ENCODE results near the gene LSM5.

The LSM5 gene

GRCh38 chr7:32518534-32519140 lies 28.5 kb upstream of the LSM5 start:
- Histone ChIP-seq H3K27ac (ENCODE audit: low read length) (no peak overlapping the region), H3K4me3 (ENCODE audit: low read depth in 1 of 2, low read length in 2 of 2) (no peak overlapping the region), H3K4me1 (ENCODE audit: insufficient read depth, low read length) (no peaks in the 10 kb centered on the region), H3K27me3 (ENCODE audit: insufficient read depth, low read length, poor library complexity) (no peaks in the 10 kb centered on the region), H3K4me2 (ENCODE audit: insufficient read depth, low read length) (no peak overlapping the region), H3K79me2 (ENCODE audit: insufficient read depth, low read length) (peaks cover 57% of the 10 kb centered on the region), H3K9ac (ENCODE audit: low read depth, low read length) (no peak overlapping the region), H4K20me1 (ENCODE audit: insufficient read depth, low read length) (no peaks in the 10 kb centered on the region), H3K9me3 (ENCODE audit: insufficient read depth, low read length, severe bottlenecking) (peaks cover 56% of the 10 kb centered on the region), H3K36me3 (ENCODE audit: insufficient read depth, low read length) (peaks cover 40% of the 10 kb centered on the region; the same call in 1 of the 2 replicates), H2AFZ (ENCODE audit: low read depth, low read length) (no peak overlapping the region)
- DNase-seq, result no peak
- ATAC-seq (ENCODE audit: insufficient read depth, low read depth), result no peak
- TF ChIP-seq EZH2 (IDR thresholded peaks at IDR 0.05; ENCODE audit: borderline replicate concordance, low read depth, low read length, severe bottlenecking), result no peak
- no peak for TF ChIP-seq CTCF (IDR thresholded peaks at IDR 0.05; ENCODE audit: borderline replicate concordance, extremely low read depth, low read length, poor library complexity, severe bottlenecking)

GRCh38 chr7:32516551-32517100 lies 26.4 kb upstream of the LSM5 start:
- ATAC-seq (ENCODE audit: insufficient read depth, low read depth), result no peak
- no peaks in the 10 kb centered on the region for H3K4me1 ChIP-seq (ENCODE audit: insufficient read depth, low read length)

GRCh38 chr7:32515890-32516550 lies 25.8 kb upstream of the LSM5 start:
- Histone ChIP-seq H3K9ac (ENCODE audit: low read depth, low read length) (no peak overlapping the region), H4K20me1 (ENCODE audit: insufficient read depth, low read length) (no peaks in the 10 kb centered on the region), H3K79me2 (ENCODE audit: insufficient read depth, low read length) (peaks cover 59% of the 10 kb centered on the region), H3K4me2 (ENCODE audit: insufficient read depth, low read length) (no peak overlapping the region), H2AFZ (ENCODE audit: low read depth, low read length) (no peak overlapping the region), H3K4me3 (ENCODE audit: low read depth in 1 of 2, low read length in 2 of 2) (no peak overlapping the region), H3K9me3 (ENCODE audit: insufficient read depth, low read length, severe bottlenecking) (peaks cover 52% of the 10 kb centered on the region), H3K36me3 (ENCODE audit: insufficient read depth, low read length) (peaks cover 28% of the 10 kb centered on the region), H3K4me1 (ENCODE audit: insufficient read depth, low read length) (no peaks in the 10 kb centered on the region), H3K27ac (ENCODE audit: low read length) (no peak overlapping the region), H3K27me3 (ENCODE audit: insufficient read depth, low read length, poor library complexity) (no peaks in the 10 kb centered on the region)
- ATAC-seq (ENCODE audit: insufficient read depth, low read depth), result no peak
- no peak for DNase-seq
- no peak for TF ChIP-seq EZH2 (IDR thresholded peaks at IDR 0.05; ENCODE audit: borderline replicate concordance, low read depth, low read length, severe bottlenecking)

More at GRCh38 chr7:32516551-32517100, 26.4 kb upstream of the LSM5 start:
- TF ChIP-seq CTCF (IDR thresholded peaks at IDR 0.05; ENCODE audit: borderline replicate concordance, extremely low read depth, low read length, poor library complexity, severe bottlenecking) (no peak), EZH2 (IDR thresholded peaks at IDR 0.05; ENCODE audit: borderline replicate concordance, low read depth, low read length, severe bottlenecking) (no peak)
- peaks cover 30% of the 10 kb centered on the region; the same call in 1 of the 2 replicates for H3K36me3 ChIP-seq (ENCODE audit: insufficient read depth, low read length)
- no peak overlapping the region for H2AFZ ChIP-seq (ENCODE audit: low read depth, low read length)
- H3K9me3 ChIP-seq (ENCODE audit: insufficient read depth, low read length, severe bottlenecking), result peaks cover 52% of the 10 kb centered on the region
- no peak overlapping the region for H3K9ac ChIP-seq (ENCODE audit: low read depth, low read length)
- no peak overlapping the region for H3K27ac ChIP-seq (ENCODE audit: low read length)
- H4K20me1 ChIP-seq (ENCODE audit: insufficient read depth, low read length), result no peaks in the 10 kb centered on the region
- DNase-seq, result no peak
- H3K27me3 ChIP-seq (ENCODE audit: insufficient read depth, low read length, poor library complexity), result no peaks in the 10 kb centered on the region
- no peak overlapping the region for H3K4me3 ChIP-seq (ENCODE audit: low read depth in 1 of 2, low read length in 2 of 2)
- peaks cover 55% of the 10 kb centered on the region for H3K79me2 ChIP-seq (ENCODE audit: insufficient read depth, low read length)
- no peak overlapping the region for H3K4me2 ChIP-seq (ENCODE audit: insufficient read depth, low read length)

GRCh38 chr7:32513210-32513609 lies 23.0 kb upstream of the LSM5 start:
- H3K27ac ChIP-seq (ENCODE audit: low read length), result no peak overlapping the region
- H4K20me1 ChIP-seq (ENCODE audit: insufficient read depth, low read length), result no peaks in the 10 kb centered on the region
- no peak overlapping the region for H2AFZ ChIP-seq (ENCODE audit: low read depth, low read length)
- ATAC-seq (ENCODE audit: insufficient read depth, low read depth) (no peak), DNase-seq (no peak)
- peaks cover 26% of the 10 kb centered on the region for H3K36me3 ChIP-seq (ENCODE audit: insufficient read depth, low read length)
- no peak overlapping the region for H3K9ac ChIP-seq (ENCODE audit: low read depth, low read length)
- TF ChIP-seq EZH2 (IDR thresholded peaks at IDR 0.05; ENCODE audit: borderline replicate concordance, low read depth, low read length, severe bottlenecking), result no peak
- no peak for TF ChIP-seq CTCF (IDR thresholded peaks at IDR 0.05; ENCODE audit: borderline replicate concordance, extremely low read depth, low read length, poor library complexity, severe bottlenecking)
- no peak overlapping the region for H3K4me2 ChIP-seq (ENCODE audit: insufficient read depth, low read length)
- H3K9me3 ChIP-seq (ENCODE audit: insufficient read depth, low read length, severe bottlenecking), result peaks cover 27% of the 10 kb centered on the region
- H3K79me2 ChIP-seq (ENCODE audit: insufficient read depth, low read length), result peaks cover 66% of the 10 kb centered on the region
- no peaks in the 10 kb centered on the region for H3K4me1 ChIP-seq (ENCODE audit: insufficient read depth, low read length)
- H3K4me3 ChIP-seq (ENCODE audit: low read depth in 1 of 2, low read length in 2 of 2), result no peak overlapping the region
- no peaks in the 10 kb centered on the region for H3K27me3 ChIP-seq (ENCODE audit: insufficient read depth, low read length, poor library complexity)
